Peyer's patch (tissue), 4 donors: ENCODE data around the gene DCP1B.

Source experiments
- CTCF ChIP-seq, 6 experiments: fragments of 450-650 bp in 4 of 6; fragments of 200-600 bp in 2 of 6; sonication (generic) in 1 of 6; IDR thresholded peaks; one replicate each; pipeline ENCODE4 v1.5.1; 2017 to 2019; ENCODE audit warnings: antibody characterized with exemption in 6 of 6, mild to moderate bottlenecking in 3 of 6, moderate library complexity in 1 of 6
- POLR2A ChIP-seq, 2 donors: fragments of 450-650 bp; IDR thresholded peaks; one replicate each; pipeline ENCODE4 v1.5.1; 2017; ENCODE audit warnings: antibody characterized with exemption in 2 of 2, mild to moderate bottlenecking in 2 of 2, moderate library complexity in 2 of 2

DNA sequence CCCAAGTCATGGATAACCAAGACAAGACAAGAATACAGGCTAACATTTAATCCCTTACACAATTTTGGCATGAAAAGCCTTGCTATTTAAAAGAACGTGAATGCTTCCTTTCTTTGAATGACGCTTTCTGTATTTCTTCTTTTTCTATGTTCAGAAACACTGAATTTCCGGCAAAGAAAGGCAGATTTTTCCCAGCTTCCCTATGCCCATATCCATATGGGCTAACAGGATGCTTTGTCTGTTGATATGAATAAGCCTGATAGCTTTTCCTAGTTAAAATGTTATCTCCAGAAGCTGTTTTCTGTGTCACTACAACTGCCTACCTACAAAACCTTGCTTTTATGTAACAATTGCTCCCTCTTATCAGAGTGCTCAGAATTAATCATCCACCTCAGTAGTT lies 47.5 kb downstream of the DCP1B start:
- TF ChIP-seq POLR2A (IDR thresholded peaks at IDR 0.05) (no peak), CTCF (IDR thresholded peaks at IDR 0.05) (no peak)
